Posterior cingulate gyrus (tissue), 11 donors: ENCODE results near the gene XCR1.
"Not testable (repeated sequence)": the region's sequence is repeated elsewhere in the genome, so short reads cannot be mapped to it uniquely, and the experiment has no call there.

Experiments used
- DNase-seq, 10 donors: peaks; one replicate each; pipeline versions ENCODE4 v3.0.0 to v3.0.0-alpha.2; 2020 to 2021; ENCODE audit warnings: mixed read lengths in 3 of 10
- intact Hi-C: fragments of 100-400 bp; cut with DNase I; formaldehyde crosslinking; loops from one replicate; pipeline ENCODE4 v1.15.1; 2023

Gene XCR1, protein sequence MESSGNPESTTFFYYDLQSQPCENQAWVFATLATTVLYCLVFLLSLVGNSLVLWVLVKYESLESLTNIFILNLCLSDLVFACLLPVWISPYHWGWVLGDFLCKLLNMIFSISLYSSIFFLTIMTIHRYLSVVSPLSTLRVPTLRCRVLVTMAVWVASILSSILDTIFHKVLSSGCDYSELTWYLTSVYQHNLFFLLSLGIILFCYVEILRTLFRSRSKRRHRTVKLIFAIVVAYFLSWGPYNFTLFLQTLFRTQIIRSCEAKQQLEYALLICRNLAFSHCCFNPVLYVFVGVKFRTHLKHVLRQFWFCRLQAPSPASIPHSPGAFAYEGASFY

DNA sequence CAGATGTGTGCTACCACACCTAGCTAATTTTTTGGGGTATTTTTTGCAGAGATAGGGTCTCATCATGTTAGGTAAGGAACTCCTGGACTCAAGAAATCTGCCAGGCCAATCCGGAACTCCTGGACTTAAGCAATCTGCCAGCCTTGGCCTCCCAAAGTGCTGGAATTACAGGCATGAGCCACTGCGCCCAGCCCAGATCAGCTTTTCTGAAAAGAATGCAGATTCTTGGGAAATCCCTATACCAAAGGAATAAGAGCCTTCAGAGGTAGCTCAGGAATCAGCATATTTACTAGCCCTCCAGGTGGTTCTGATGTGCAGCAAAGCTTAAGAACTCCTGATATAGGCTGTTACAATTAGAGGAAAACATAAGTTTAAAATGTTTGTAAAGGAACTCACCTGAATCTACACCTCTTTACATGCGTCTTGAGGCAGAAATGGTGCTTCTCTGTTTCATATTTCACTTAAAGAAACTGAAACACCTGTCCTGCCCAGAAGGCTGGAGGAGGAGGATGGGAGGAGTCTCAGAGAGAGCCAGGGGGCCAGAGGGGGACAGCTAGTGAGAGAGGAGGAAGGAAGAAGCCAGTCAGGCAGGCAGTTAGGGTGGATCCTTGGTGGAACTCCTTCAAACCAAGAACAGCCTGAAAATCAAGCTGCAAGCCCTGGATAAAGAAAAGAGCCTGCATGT lies at the start of gene XCR1:
Gene XCR1 (minus strand): TSS at position 463 of the 685 bp plus-strand sequence. CDS start 5,536 bp downstream, outside the sequence.
- intact Hi-C loops, result no loop called here
- no peak for DNase-seq

DNA sequence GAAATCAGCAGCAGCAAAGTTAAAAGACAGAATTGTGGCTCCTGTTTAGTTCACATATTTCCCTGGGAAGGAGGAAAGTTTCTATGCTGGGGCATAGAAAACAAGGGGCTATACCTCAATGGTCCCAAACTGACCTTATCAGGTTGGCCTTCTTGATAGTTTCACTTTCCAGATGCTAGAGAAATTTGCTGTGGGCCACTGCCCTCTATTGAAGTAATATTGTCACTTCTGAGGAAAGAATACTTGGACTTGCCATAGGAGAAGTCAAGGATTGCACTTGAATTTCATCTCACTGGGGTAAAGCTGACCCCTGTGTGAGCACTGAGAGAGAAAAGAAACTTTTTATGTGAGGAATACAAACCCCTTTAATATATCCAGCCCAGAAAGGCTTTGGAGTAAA lies 49.3 kb upstream of the XCR1 start:
- DNase-seq, result no peak
- intact Hi-C loops, result loop anchor here (5.0 kb wide), 2 partner anchors 234 to 1034 kb away; partner anchors contain the start of gene LZTFL1

DNA sequence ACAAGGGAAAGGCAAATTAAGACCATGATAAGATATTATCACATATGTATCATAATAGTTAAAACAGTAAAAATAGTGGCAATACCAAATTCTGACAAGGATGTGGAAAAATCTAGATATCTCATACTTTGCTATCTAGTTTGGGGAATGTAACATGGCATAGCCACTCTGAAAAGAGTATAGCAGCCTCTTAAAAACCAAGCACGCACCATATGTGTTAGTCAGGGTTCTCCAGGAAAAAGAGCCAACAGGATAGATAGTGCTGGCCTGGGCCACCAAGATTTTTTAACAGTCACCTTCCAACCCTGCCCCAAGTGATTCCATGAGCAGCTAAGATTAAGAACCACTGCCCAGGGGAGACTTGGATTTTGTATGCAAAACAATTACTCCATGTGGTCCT lies 48.5 kb upstream of the XCR1 start:
- no peak for DNase-seq
- intact Hi-C loops, result loop anchor here (5.0 kb wide), 2 partner anchors 234 to 1034 kb away; partner anchors contain the start of gene LZTFL1

DNA sequence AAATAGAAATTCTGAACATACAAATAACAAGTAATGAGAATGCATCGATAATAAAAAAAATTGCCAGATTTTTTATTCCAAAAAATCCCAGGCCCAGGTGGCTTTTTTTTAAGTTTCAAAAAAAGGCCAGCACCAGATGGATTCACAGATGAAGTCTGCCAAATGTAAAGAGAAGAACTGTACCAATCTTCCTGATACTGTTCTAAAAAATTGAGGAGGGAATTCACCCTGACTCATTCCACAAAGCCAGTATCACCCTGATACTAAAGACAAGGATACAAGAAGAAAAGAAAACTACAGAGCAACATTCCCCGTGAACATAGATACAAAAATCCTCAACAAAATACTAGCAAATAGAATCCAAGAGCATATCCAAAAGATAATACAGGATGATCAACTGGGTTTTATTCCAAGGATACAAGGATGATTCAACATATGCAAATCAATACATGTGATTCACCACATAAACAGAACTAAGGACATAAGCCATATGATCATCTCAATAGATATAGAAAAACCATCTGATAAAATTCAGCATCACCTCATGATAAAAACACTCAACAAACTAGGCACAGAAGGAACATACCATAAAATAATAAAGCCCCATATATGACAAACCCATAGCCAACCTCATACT lies 44.1 kb upstream of the XCR1 start:
- intact Hi-C loops, result no loop called here
- no peak for DNase-seq

DNA sequence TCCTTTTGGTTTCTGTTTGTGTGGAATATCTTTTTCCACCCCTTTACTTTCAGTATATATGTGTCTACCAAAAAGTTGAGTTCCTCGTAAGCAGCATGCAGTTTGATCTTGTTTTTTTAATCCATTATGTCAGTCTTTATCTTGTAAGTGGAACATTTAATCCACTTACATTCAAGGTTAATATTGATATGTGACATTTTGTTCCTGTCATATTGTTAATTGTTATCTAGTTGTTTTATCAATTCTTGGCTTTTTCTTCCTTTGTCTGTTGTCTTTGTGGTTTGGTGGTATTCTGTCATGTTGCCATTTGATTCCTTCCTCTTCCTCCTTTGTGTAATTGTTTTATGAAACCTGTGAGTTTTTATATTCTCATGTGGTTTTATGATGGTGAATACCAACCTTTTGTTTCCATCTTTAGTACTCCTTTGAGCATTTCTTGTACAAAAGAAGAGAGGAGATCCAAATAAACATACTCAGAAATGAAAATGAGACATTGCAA lies 43.4 kb upstream of the XCR1 start:
- no peak for DNase-seq
- intact Hi-C loops, result no loop called here

DNA sequence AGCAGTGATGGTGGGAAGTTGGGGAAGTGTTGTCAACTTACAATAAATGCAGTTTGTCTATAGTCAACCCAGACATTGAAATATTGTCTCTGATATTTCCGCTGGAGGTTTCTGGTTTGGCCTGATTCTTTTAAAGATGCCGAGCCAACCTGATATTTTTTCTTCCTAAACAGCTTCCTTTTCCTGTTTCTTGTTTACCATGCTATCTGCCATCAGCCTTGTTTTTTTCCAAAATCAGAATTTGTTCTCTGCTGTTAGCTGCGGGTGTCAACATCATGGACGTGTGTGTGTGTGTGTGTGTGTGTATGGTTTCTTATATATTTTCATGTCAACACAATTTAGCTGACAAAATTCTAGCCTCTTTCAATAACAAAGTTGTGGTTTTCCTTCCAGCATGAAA lies 41.2 kb upstream of the XCR1 start:
- intact Hi-C loops, result no loop called here
- DNase-seq, result no peak

DNA sequence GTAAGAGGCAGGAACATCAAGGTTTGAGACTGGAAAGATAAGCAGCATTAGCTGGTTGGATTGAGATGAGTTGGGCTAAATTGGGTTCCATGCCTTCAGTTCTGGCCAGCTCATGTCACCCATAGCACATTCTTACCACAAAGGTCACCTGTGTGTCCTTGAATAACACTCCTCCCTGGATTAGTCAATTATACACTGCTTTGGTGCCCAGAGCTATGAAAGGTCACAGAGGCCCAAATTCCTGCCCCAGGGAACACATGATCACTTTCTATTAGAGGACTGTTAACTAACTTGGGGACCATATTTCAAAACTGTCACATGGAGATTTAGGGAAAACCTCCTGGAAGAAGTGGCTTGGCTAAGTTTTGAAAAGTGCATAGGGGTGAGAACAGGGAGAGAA lies 40.1 kb upstream of the XCR1 start:
- no peak for DNase-seq
- intact Hi-C loops, result no loop called here

DNA sequence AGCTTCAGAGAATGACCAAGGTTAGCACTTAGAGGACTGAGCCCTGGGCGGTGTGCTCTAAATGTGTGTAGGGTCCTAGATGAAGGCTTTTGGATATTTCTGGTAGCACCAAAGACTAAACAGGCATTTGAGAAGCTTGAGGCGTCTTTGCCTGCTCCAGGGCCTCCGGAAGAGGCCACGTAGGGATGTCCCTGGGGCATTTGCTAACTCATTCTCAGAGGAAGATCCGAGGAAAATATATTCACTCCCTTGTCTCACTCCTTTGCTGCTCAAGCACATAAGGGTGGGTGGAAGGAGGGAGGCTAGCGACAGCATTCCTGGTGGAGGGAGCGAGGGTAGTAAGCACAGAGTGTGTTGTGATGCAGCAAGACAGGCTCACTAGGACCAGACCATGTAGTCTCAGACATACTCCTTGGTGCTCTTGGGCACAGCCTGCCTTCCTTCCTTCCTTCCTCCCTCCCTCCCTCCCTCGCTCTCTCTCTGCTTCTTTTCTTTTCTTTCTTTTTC lies 38.5 kb upstream of the XCR1 start:
- no peak for DNase-seq
- intact Hi-C loops, result no loop called here

DNA sequence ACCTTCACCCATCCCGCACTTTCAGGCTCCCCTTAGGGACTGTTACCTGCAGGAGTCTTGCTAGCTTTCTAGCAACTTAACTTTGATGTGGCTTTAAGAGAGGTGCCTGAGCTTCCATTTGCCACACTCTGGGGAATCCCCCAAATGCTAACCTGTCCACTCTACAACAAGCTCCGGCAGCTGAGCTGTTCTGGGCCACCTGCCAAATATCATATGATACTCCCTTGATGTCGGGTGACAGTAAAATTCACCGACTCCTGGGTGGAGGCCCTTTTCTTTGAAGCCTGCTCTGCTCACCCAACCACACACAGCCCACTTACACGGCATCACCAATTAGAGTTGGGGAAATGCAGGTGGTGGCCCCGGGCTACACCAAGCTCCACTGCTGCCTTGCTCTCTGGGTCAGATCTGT lies 38.0 kb upstream of the XCR1 start:
- DNase-seq, result no peak
- intact Hi-C loops, result no loop called here

DNA sequence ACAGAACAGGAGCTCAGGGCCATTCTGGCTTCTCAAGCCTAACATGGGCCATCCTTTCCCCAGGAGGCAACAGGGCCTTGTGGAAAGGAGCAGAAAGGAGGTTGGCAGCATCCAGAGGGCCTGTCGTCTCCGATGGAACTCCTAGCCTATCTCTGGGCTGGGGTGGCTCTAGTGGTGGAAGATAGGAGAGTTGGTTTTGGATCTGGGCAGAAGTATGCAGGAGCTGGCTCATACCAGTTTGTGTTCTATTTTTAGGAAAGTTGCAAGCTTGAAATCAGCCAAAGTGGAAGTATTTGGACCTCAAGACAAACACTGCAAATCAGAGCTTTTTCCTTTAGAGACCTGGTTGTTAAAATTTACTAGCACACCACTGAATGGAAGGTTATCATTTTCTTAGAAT lies 35.4 kb upstream of the XCR1 start:
- DNase-seq, result no peak
- intact Hi-C loops, result no loop called here

DNA sequence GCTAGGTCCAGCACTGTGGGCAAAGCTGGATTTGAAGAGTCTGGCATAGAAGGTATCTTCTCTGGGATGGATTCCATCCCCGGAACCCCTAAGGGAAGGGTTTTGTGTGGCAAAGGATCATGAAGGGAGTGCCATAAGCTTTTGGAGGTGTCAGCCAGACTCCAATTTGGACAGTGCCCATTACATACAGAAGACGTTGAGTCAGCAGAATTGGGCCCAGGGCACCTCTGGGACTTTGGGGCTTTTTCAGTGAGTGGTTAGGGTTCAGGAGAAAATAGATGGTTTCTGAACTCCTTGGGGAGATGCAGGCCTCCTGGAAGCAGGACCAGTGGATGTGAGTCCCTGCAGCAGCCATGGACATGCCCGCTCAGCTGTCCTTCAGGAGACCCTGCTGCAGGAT lies 34.6 kb upstream of the XCR1 start:
- no peak for DNase-seq
- intact Hi-C loops, result no loop called here

DNA sequence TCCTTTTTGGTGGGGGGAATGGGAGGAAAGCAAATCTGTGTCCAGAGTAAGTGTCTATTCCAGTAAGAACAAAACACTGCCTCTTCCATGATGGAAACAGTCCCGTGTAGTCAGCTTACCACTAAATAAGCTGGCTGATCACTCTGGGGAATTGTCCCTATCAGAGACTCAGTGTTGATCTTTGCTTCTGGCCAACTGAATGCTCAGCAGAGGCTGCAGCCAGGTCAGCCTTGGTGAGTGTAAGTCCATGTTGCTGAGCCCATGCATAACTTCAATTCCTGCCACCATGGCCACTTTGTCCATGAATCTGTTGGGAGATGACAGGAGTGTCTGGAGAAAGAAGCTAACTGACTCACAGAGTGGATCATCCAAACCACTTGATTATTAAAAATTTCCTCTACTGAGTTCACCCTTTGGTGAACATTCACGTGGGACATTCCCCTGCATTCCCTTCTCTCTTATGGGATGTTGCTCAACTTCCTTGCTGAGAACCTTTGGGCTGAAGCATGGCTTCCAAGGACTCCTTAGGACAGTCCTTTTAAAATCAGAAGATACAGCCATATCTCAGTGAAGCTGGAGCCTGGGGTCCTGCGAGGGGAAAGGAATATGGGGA lies 33.9 kb upstream of the XCR1 start:
- no peak for DNase-seq
- intact Hi-C loops, result no loop called here

DNA sequence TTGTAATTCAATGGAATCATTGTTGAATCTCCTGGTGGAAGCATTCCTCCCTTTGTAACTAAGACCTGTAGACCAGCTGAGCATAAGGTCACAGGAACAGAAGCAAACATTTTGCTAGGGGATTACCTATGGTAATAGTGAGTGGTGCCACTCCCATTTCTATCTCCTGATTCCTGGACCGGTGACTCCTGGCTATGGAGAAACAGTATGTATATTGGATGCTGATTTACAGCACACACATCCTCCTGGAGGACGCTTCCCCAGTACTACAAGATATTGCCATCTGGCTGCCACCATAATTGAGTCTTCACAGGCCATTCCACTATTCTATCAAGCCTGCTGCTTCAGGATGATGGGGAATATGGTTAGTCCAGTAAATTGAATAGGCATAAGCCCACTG lies 33.3 kb upstream of the XCR1 start:
- DNase-seq, result no peak
- intact Hi-C loops, result no loop called here

DNA sequence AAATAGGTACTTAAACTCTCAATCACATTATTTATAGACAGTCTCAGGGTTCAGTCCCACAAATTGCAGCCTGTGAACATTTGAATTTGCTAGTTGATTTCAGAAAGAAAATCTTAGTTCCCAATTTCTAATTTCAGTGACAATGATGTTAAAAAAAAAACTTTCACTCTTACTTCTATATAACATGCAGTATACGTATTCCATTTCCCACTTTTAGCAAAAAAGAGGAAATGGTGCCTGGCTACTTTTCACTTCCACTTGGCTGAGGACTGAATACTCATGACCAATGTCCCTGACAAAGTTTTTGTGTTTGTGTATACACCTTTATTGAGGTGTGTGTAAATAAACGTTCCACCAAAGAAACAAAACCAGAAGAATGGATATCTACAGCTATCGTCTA lies 32.1 kb upstream of the XCR1 start:
- no peak for DNase-seq
- intact Hi-C loops, result no loop called here

DNA sequence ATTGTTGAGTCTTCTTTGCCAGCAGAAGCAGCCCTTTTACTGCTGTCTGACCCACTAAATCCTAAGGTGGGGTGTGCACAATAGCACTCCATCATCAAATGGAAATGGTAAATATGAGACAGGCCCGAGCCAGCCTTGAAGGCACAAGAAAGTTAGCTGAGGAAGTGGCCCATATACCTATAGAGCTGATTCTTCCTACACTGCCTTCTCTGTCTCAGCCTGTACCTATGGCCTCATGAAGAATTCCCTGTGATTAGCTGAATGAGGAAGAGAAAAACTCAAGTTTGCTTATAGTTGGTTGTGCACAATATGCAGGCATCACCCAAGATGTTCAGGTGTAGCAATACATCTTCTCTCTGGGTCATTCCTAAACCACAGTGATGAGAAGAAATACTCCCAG lies 31.7 kb upstream of the XCR1 start:
- intact Hi-C loops, result no loop called here

DNA sequence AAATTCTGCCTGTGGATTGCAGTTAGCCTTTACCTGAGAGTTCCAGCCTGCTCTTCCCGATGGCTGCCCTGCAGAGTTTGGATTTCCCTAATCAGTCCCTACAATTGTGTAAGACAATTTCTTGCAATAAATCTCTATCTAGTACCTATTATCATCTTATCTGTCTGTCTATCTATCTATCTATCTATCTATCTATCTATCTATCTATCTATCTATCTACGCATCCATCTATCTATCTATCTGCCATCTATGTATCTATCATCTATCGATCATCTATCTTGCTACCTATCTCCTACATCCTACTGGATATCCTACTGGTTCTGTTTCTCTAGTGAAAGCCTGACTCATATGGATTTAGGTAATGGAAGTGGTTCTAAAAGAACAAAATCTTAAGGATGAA lies 30.4 kb upstream of the XCR1 start:
- intact Hi-C loops, result no loop called here
- DNase-seq, result no peak

More for the DNA sequence above, 31.7 kb upstream of the XCR1 start:
- DNase-seq, result no peak

DNA sequence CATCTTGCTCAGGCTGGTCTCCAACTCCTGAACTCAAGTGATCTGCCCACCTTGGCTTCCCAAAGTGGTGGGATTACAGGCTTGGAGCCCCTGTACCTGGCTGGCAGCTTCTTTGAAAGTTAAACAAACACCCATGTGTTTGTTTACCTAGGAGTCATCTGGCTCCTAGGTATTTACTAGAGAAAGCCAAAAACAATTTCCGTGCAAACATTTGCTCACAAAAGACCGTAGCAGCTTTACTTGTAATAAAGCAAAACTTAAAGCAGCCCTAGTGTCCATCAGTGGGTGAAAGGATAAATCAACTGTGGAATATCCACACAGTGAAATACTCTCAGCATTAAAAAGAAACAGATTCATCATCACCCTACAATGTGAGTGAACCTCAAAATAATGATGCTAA lies 29.4 kb upstream of the XCR1 start:
- DNase-seq, result no peak
- intact Hi-C loops, result no loop called here

DNA sequence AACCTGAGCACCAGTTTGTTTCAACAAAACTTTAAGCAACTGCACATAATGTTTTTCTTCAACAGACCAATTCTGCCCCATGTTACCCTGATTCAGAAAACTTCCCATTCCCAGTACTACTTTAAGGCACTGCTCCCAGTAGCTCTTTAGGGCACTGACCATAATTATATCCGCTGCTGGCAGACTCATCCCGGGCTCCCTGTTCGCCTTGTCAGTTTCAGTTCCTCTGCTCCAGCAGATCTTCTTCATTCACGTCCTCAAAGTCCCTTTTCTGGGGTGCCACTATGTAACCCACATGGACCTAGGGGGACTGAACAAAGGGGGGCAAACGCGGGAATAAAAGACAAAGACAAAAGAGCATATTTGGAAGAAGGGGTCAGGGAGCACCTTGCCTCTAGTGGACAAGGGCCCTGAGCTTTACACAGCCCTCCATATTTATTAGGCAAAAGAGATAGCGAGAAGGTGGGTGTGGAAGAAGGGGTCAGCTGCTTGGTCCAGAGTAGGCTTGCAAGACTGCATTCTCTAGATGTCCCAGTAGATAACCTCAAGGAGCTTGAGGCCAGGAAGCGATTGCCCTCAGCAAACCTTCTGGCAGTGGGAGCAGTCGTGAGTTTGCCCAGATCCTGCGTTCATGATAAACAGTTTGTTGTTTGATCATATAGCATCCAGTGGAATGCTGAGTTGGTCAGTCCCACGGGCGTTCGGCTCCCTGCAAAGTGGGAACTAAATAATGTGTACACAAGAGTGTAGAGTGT lies 26.7 kb upstream of the XCR1 start:
- intact Hi-C loops, DNase-seq: not testable (repeated sequence)

DNA sequence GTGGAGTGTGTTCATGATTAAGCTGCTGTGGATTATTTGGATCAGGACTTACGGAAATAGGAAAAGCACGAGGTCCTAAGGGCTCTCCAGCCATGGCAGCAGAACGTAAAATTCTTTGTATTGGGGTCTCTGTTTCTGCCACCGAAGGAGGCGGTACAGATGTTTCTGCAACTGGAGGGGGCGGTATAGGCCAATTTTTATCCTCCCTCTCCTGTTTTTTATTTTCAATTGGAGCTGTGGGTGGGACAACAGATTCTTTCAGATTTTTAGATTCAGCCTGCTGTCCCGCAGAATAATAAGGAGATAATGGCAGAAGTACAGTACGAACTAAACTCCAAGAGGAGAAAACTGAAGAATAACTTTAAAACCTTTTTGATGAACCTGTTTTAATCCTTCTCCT lies 26.0 kb upstream of the XCR1 start:
- DNase-seq, intact Hi-C loops: not testable (repeated sequence)

DNA sequence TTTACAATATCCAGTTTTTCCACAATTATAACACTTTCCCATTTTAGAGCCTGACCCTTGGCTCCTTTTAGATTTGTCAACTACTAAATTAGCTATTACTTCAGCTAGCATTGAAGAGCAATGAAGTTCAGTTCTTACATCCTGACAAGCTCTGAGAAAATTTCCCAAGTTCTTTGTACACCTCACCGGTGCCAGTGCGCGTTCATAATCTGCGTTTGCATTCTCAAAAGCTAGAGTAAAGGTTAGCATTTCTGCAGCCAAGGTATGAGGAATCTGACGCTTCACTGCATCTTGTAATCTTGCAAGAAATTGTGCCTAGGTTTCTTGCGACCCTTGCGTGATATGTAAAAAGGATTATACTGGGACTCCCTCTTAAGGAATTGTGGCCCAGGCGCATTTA lies 25.2 kb upstream of the XCR1 start:
- DNase-seq, result no peak
- intact Hi-C loops, result no loop called here
